ENCODE measurements around the gene SPECC1L.

The SPECC1L gene

GRCh38 chr22:24407278-24407665 is 136.6 kb downstream of the SPECC1L start:
- ChIA-PET POLR2A (interaction anchor here (0.6 kb wide), 1 partner anchor 15 kb away, joined by 3 read pairs; no protein-coding TSS in a partner anchor), CTCF (interaction anchor here (1.1 to 2.7 kb wide), 2 partner anchors 16 to 88 kb away, joined by 3 to 9 read pairs; partner anchors contain the start of gene UPB1)
- no peak for DNase-seq (ENCODE audit: low read depth, low spot score)
- H3K4me3 ChIP-seq (ENCODE audit: low read depth, low read length): no peak overlapping the region
- TF ChIP-seq CTCF (IDR thresholded peaks at IDR 0.05; ENCODE audit: insufficient read depth, low read length, missing control alignments): no peak

- no peak for TF ChIP-seq CTCF (IDR thresholded peaks at IDR 0.05; ENCODE audit: insufficient read depth, low read length, missing control alignments)
- POLR2A ChIA-PET: no interaction called here
- no peak for DNase-seq (ENCODE audit: low read depth, low spot score)
- CTCF ChIA-PET: interaction anchor here (1.0 to 2.7 kb wide), 3 partner anchors 16 to 88 kb away, joined by 3 to 9 read pairs (median 3); partner anchors contain the start of gene UPB1
- H3K4me3 ChIP-seq (ENCODE audit: low read depth, low read length): no peak overlapping the region
Measured at GRCh38 chr22:24407884-24408283, 137.3 kb downstream of the SPECC1L start.

- no peak for DNase-seq (ENCODE audit: low read depth, low spot score)
- ChIA-PET POLR2A (no interaction called here), CTCF (interaction anchor here (0.9 to 2.7 kb wide), 3 partner anchors 12 to 30 kb away, joined by 3 to 9 read pairs (median 3); no protein-coding TSS in a partner anchor)
- no peak overlapping the region for H3K4me3 ChIP-seq (ENCODE audit: low read depth, low read length)
- no peak for TF ChIP-seq CTCF (IDR thresholded peaks at IDR 0.05; ENCODE audit: insufficient read depth, low read length, missing control alignments)
Measured at GRCh38 chr22:24408630-24409029, 138.0 kb downstream of the SPECC1L start.

GRCh38 chr22:24409707-24410106 is 139.1 kb downstream of the SPECC1L start:
- no peak for DNase-seq (ENCODE audit: low read depth, low spot score)
- CTCF ChIA-PET: interaction anchor here (0.9 to 4.1 kb wide), 4 partner anchors 11 to 69 kb away, joined by 3 to 32 read pairs (median 4); no protein-coding TSS in a partner anchor
- POLR2A ChIA-PET: no interaction called here
- H3K4me3 ChIP-seq (ENCODE audit: low read depth, low read length): no peak overlapping the region
- no peak for TF ChIP-seq CTCF (IDR thresholded peaks at IDR 0.05; ENCODE audit: insufficient read depth, low read length, missing control alignments)

GRCh38 chr22:24410110-24410856 is 139.7 kb downstream of the SPECC1L start:
- H3K4me3 ChIP-seq (ENCODE audit: low read depth, low read length): no peak overlapping the region
- POLR2A ChIA-PET: no interaction called here
- CTCF ChIA-PET: interaction anchor here (1.1 to 4.1 kb wide), 3 partner anchors 13 to 69 kb away, joined by 3 to 32 read pairs (median 4); no protein-coding TSS in a partner anchor
- no peak for TF ChIP-seq CTCF (IDR thresholded peaks at IDR 0.05; ENCODE audit: insufficient read depth, low read length, missing control alignments)
- no peak for DNase-seq (ENCODE audit: low read depth, low spot score)

GRCh38 chr22:24411256-24412004 is 140.8 kb downstream of the SPECC1L start:
- no peak for TF ChIP-seq CTCF (IDR thresholded peaks at IDR 0.05; ENCODE audit: insufficient read depth, low read length, missing control alignments)
- H3K4me3 ChIP-seq (ENCODE audit: low read depth, low read length): no peak overlapping the region
- POLR2A ChIA-PET: no interaction called here
- CTCF ChIA-PET: interaction anchor here (1.1 to 4.1 kb wide), 2 partner anchors 11 to 88 kb away, joined by 3 to 32 read pairs; no protein-coding TSS in a partner anchor
- no peak for DNase-seq (ENCODE audit: low read depth, low spot score)
